ENCODE results near the gene GINS1.

GINS1 gene

GRCh38 chr20:25496165-25496967, 88.9 kb downstream of the GINS1 start:
- DNase-seq: no peak

- DNase-seq: no peak
These were observed 89.5 kb downstream of the GINS1 start for GRCh38 chr20:25496968-25497401.

DNA sequence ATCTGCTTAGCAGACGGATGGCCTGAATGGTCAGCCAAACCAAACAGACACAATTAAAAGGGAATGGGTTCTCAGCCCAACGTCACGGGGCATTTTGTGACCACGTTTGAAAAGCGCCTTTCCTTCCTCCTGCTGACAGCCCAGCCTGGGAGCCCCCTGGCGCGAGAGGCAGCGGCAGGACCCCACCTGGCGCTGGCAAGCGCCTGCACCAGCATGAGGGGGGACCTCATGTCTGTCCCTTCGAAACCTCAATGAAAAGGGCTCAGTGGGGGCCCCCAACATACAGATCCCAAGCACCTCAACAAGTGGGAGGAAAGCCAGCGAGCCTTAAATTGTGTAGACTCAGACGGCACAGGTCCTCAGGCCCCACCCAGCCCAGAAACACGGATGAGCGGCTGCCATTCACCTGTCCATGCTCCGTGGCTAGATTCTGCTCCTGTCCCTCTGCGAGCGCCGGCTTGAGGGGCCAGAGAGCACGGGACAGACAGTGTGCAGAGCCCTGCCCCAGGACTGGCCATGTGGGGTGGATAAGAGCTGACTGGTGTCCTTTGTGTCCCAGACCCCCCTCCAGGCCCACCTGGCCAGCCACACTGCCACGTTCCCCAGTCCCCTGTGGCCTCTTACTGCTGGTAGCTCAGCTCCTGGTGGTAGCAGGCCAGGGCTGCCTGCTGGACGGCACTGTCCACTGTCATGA, 90.3 kb downstream of the GINS1 start:
- no peak for DNase-seq
